ENCODE data around the gene DIP2C. TPM values are rescaled to one million over a fixed set of nuclear protein-coding genes. Genes with fewer than 3 reads are reported as not detected.
"Not testable (repeated sequence)": the region's sequence is repeated elsewhere in the genome, so short reads cannot be mapped to it uniquely, and the experiment has no call there.

The DIP2C gene
- total RNA-seq, 1 experiment from 2014 or later: 8.1 TPM

GRCh38 chr10:665579-666091, 23.8 kb downstream of the DIP2C start:
- in situ Hi-C loops (cut with HindIII; ENCODE audit: low pct_unique_long_range_greater_than_20kb, low sequenced_read_pairs): no loop called here
- DNase-seq (ENCODE audit: low read depth, low spot score): peak; percentile 71

DNA sequence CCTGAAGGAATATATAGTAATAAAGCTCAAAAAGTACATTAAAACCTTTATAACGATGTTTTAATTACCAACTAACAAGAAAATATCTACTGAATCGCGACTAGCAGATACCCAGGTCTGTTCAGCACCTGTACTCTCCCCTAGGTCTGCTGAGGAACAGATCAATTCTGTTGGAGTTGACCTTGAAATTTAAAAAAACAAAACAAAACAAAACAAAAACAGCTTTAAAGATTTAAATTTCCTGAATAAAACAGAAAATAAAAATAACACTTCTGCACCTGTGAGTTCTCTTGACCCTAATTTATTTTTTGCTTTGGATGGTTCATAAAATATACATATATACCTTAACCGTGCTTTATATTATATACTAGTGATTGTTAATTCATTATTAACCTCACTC, 24.6 kb downstream of the DIP2C start:
- DNase-seq (ENCODE audit: low read depth, low spot score): no peak
- in situ Hi-C loops (cut with HindIII; ENCODE audit: low pct_unique_long_range_greater_than_20kb, low sequenced_read_pairs): no loop called here

GRCh38 chr10:664301-664700, 25.2 kb downstream of the DIP2C start:
- peak; percentile 75 for DNase-seq (ENCODE audit: low read depth, low spot score)
- in situ Hi-C loops (cut with HindIII; ENCODE audit: low pct_unique_long_range_greater_than_20kb, low sequenced_read_pairs): no loop called here

DNA sequence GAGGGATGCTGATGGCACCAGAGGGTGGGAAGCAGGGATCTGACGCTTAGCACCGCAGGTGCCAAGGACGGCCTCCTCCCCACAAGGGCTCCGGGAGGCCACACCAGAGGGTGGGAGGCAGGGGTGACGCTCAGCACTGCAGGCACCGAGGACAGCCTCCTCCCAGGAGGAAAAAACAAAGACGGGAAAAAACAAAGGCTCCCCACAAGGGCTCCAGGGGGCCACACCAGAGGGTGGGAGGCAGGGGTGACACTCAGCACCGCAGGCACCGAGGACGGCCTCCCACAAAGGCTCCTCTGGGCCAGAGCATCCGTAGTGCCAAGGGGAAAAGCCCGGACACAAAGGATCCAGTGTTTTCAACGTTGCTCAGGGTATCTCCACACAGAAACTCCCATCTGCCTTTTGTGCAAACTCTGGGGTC, 25.6 kb downstream of the DIP2C start:
- DNase-seq (ENCODE audit: low read depth, low spot score): peak; percentile 80
- in situ Hi-C loops (cut with HindIII; ENCODE audit: low pct_unique_long_range_greater_than_20kb, low sequenced_read_pairs): no loop called here

GRCh38 chr10:663466-663751, 26.1 kb downstream of the DIP2C start:
- in situ Hi-C loops (cut with HindIII; ENCODE audit: low pct_unique_long_range_greater_than_20kb, low sequenced_read_pairs): no loop called here
- DNase-seq (ENCODE audit: low read depth, low spot score): no peak

DNA sequence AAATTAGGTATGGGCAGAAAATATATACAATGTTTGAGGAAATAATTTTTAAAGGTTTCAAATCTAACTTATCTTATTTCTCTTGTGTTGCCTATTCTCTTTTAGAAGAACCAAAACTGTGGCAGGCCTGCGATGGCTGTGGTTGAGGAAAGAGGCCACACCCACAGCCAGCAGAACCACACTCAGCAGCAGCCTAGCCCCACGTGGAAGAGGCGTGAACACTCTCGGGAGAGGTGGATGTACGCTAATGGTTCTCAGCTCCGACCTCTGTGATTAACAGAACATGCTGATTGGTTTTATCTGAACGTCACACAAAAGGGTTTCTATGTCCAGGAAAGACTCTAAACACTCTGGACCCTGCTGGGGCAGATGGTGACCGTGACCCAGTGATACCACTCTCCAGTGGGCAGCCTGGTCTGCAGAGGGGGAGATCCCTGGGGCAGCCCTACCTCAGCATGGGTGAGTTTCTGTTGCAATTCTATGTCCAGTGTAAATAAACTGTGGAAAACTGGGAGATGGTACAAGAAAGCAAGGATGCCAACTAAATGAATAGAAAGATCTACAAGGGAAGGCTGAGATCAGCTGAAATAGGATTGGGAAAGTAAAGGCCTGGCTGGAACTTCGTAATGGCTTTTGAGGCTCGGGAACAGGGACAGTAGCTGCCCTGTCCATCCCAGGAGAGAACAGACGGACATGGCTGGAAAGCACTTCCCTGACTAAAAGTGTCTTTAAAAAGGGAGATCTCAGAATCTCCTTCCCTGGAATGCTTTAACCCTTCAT, 26.6 kb downstream of the DIP2C start:
- DNase-seq (ENCODE audit: low read depth, low spot score): no peak
- in situ Hi-C loops (cut with HindIII; ENCODE audit: low pct_unique_long_range_greater_than_20kb, low sequenced_read_pairs): no loop called here

DNA sequence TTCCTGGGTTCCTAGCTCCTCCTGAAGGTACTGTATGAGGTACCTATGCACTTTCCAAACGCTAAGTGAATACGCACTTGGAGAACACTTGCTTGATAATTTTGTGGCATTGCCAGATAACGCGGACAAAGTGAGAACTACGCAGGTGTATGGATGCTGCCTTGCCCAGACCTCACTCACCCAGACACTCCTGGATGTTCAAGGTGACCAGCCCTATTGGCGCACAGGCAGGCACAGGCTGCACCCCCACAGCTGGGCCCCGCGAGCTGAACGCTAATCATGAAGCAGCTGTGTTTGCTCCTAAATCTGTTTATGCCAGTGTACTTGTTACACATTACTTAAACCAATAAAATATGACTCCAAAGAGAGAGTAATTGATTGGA, 27.3 kb downstream of the DIP2C start:
- in situ Hi-C loops (cut with HindIII; ENCODE audit: low pct_unique_long_range_greater_than_20kb, low sequenced_read_pairs): no loop called here
- DNase-seq (ENCODE audit: low read depth, low spot score): no peak

DNA sequence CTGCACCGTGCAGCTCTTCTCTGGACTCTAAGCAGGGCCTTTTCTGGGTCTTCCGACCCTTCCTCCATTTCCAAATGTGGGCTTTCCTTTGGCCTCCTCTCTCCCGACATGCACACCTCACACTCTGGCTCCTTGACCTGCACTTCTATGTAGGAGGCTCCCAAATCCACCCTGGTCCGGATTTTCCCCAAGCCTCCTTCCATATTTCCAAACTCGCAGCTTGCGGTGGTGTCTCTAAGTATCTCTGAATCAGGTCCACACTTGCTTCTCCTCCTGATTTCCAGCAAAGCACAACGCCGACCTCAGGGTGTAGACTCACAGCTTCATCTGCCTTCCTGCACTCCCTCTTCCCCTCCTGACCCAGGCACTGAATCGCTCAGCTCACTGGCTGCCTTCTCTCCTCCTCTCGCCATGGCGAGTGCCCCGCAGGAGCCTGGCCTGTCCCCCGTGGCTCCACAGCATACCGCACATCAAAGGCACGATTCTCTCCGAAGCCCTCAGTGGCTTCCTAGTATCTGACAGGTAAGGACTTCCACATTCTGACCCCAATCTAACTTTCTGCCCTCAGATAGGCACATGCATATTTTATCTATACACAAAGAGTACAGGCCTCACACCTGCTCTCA, 27.8 kb downstream of the DIP2C start:
- no peak for DNase-seq (ENCODE audit: low read depth, low spot score)
- in situ Hi-C loops (cut with HindIII; ENCODE audit: low pct_unique_long_range_greater_than_20kb, low sequenced_read_pairs): no loop called here

DNA sequence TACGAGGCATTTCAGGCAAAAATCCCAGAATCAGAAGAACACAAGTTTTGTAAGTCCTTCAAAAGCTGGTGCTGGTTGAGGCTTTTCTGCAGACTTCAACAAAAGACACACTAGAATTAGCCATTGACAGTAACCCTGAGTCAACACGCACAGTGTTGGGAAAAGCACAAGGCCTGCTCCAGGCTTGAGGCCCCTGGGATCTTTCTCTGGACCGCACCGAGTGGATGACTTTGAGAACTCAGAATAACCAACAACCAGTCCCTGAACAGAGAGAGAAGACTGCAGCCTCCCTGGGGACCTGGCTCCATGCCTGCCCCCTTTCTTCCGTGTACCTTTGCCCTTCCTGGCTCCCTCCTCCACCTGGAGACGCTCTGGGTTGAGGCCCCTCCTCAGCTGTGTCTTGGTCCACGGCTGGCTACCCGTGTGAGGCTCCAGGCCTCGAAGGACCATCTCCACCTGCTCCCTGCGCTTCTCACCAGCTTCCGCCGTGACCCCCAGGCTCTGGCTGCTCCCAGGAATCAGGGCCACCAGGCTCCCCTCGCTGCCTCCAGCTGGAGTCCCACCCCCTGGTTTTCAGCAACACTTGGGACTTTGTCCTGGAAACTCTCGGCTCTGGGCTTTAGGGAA, 28.4 kb downstream of the DIP2C start:
- in situ Hi-C loops (cut with HindIII; ENCODE audit: low pct_unique_long_range_greater_than_20kb, low sequenced_read_pairs): no loop called here
- DNase-seq (ENCODE audit: low read depth, low spot score): no peak

- in situ Hi-C loops (cut with HindIII; ENCODE audit: low pct_unique_long_range_greater_than_20kb, low sequenced_read_pairs): no loop called here
- DNase-seq (ENCODE audit: low read depth, low spot score): no peak
Observed at GRCh38 chr10:660413-660969, 29.0 kb downstream of the DIP2C start.

DNA sequence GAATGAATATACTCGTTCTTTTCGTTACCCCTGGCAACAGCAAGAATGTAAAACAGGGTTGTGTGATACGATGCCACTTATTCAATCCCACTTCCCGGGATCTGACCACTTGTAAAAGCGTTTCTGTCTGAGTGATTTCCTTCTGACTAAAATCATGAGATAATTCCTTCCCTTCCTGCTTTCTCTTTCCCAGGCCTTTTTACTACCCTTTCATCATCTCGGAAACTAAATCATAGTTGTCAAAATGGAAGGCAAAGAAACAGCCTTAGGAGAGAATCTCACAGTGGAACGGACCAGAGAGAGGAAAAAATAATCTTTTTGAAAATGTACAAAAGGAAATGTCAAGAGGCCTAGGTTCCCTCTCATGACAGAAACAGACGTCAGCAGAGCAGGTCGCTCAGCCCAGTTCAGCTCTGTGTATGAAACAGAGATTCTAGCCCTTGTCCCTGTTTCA, 29.8 kb downstream of the DIP2C start:
- in situ Hi-C loops (cut with HindIII; ENCODE audit: low pct_unique_long_range_greater_than_20kb, low sequenced_read_pairs): no loop called here
- DNase-seq (ENCODE audit: low read depth, low spot score): peak; percentile 89

DNA sequence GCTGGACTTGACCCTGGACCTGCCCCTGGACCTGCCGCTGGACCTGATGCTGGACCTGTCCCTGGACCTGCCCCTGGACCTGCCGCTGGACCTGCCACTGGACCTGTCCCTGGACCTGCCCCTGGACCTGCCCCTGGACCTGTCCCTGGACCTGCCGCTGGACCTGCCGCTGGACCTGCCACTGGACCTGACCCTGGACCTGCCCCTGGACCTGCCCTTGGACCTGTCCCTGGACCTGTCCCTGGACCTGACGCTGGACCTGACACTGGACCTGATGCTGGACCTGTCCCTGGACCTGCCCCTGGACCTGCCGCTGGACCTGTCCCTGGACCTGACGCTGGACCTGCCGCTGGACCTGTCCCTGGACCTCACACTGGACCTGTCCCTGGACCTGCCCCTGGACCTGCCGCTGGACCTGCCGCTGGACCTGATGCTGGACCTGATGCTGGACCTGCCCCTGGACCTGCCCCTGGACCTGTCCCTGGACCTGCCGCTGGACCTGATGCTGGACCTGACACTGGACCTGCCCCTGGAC, 31.6 kb downstream of the DIP2C start:
- DNase-seq (ENCODE audit: low read depth, low spot score); in situ Hi-C loops (cut with HindIII; ENCODE audit: low pct_unique_long_range_greater_than_20kb, low sequenced_read_pairs): not testable (repeated sequence)

GRCh38 chr10:656883-657282, 32.6 kb downstream of the DIP2C start:
- in situ Hi-C loops (cut with HindIII; ENCODE audit: low pct_unique_long_range_greater_than_20kb, low sequenced_read_pairs): no loop called here
- DNase-seq (ENCODE audit: low read depth, low spot score): no peak

DNA sequence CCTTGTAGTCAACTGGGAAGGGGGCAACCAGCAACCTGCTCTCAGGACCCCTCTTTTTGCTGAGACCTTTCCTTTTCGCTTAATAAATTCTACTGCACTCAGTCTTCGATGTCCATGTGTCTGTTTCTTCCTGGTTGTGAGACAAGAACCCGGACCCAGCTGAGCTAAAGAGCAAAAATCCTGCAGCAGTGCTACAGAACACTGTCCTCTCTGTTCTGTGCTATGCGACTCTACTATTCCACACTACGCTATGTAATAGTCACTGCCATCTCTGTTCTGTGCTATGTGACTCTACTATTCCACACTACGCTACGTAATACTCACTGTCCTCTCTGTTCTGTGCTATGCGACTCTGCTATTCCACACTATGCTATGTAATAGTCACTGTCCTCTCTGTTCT, 34.3 kb downstream of the DIP2C start:
- DNase-seq (ENCODE audit: low read depth, low spot score): peak; percentile 52
- in situ Hi-C loops (cut with HindIII; ENCODE audit: low pct_unique_long_range_greater_than_20kb, low sequenced_read_pairs): no loop called here

GRCh38 chr10:654647-654996, 34.8 kb downstream of the DIP2C start:
- in situ Hi-C loops (cut with HindIII; ENCODE audit: low pct_unique_long_range_greater_than_20kb, low sequenced_read_pairs): no loop called here
- DNase-seq (ENCODE audit: low read depth, low spot score): no peak

GRCh38 chr10:653991-654646, 35.3 kb downstream of the DIP2C start:
- in situ Hi-C loops (cut with HindIII; ENCODE audit: low pct_unique_long_range_greater_than_20kb, low sequenced_read_pairs): no loop called here
- peak; percentile 91 for DNase-seq (ENCODE audit: low read depth, low spot score)

- in situ Hi-C loops (cut with HindIII; ENCODE audit: low pct_unique_long_range_greater_than_20kb, low sequenced_read_pairs); DNase-seq (ENCODE audit: low read depth, low spot score): not testable (repeated sequence)
Observed at GRCh38 chr10:652832-653459, 36.5 kb downstream of the DIP2C start.

Measured in SK-MEL-5 (cell line).